SU-DHL-6 (cell line): ENCODE data around the gene TMEM131L.
A peak's percentile ranks its signal among the peaks of the same experiment; 100 is the strongest.

Experiments
- H2AFZ ChIP-seq: fragments of 200-600 bp; sonication (generic); 2 replicates; pipeline ENCODE4 v1.6.1; 2014; ENCODE audit warnings: low read depth, mild to moderate bottlenecking, moderate library complexity, mixed read lengths, antibody characterized with exemption, low read length; ENCODE audit not compliant: severe bottlenecking
- H3F3A ChIP-seq: fragments of 200-600 bp; shearing (Covaris generic); 2 replicates; pipeline ENCODE4 v1.6.0; 2016; ENCODE audit warnings: antibody characterized with exemption, mild to moderate bottlenecking; ENCODE audit not compliant: insufficient read depth
- H3K27ac ChIP-seq: fragments of 200-600 bp; sonication (generic); 2 replicates; pipeline ENCODE4 v1.5.1; 2016; ENCODE audit warnings: low read depth, mild to moderate bottlenecking, low read length, moderate library complexity, mixed read lengths
- H3K27me3 ChIP-seq: fragments of 200-600 bp; sonication (generic), shearing (Covaris generic); 2 replicates; pipeline ENCODE4 v1.6.0; 2014; ENCODE audit warnings: mild to moderate bottlenecking, low read length
- H3K36me3 ChIP-seq: fragments of 200-600 bp; sonication (generic); 2 replicates; pipeline ENCODE4 v1.6.1; 2014; ENCODE audit warnings: mild to moderate bottlenecking, low read length, mixed read lengths
- H3K4me2 ChIP-seq: fragments of 300-600, 200-600 bp; shearing (Covaris generic), sonication (generic); 2 replicates; pipeline ENCODE4 v1.6.0; 2014; ENCODE audit warnings: low read length, low read depth, mild to moderate bottlenecking; ENCODE audit not compliant: poor library complexity, severe bottlenecking
- H3K4me3 ChIP-seq: fragments of 200-600 bp; sonication (generic); 2 replicates; pipeline ENCODE4 v1.5.1; 2014; ENCODE audit warnings: antibody characterized with exemption, low read length, mild to moderate bottlenecking, mixed read lengths; ENCODE audit not compliant: insufficient read depth, poor library complexity, severe bottlenecking
- H3K79me2 ChIP-seq: fragments of 200-600 bp; sonication (generic); 2 replicates; pipeline ENCODE4 v1.6.1; 2014; ENCODE audit warnings: mild to moderate bottlenecking, low read length, moderate library complexity; ENCODE audit not compliant: insufficient read depth
- H3K9ac ChIP-seq: fragments of 200-600 bp; sonication (generic); 2 replicates; pipeline ENCODE4 v1.7.0; 2014; ENCODE audit warnings: mild to moderate bottlenecking, low read length
- H3K9me2 ChIP-seq: fragments of 200-600 bp; sonication (generic); replicated peaks from 2 replicates; pipeline ENCODE4 v1.6.1; 2014; ENCODE audit warnings: low read length; ENCODE audit not compliant: insufficient read depth
- H3K9me3 ChIP-seq: fragments of 200-600 bp; sonication (generic); 2 replicates; pipeline ENCODE4 v1.6.1; 2014; ENCODE audit warnings: low read length, mixed read lengths; ENCODE audit not compliant: insufficient read depth
- H4K20me1 ChIP-seq: fragments of 200-600 bp; sonication (generic); 2 replicates; pipeline ENCODE4 v1.6.1; 2014; ENCODE audit warnings: low read depth, mild to moderate bottlenecking, antibody characterized with exemption, low read length, moderate library complexity, mixed read lengths
- EZH2phosphoT487 ChIP-seq: fragments of 200-600 bp; sonication (generic), shearing (Covaris generic); conservative IDR thresholded peaks from 2 replicates; pipeline ENCODE4 v1.6.1; 2018; ENCODE audit warnings: mild to moderate bottlenecking, antibody characterized with exemption, low read length, moderate library complexity, mixed read lengths
- TF ChIP-seq, protein P1 (sequence below): fragments of 200-600 bp; sonication (generic); IDR thresholded peaks from one replicate; pipeline ENCODE4 v1.5.1; 2017; ENCODE audit warnings: antibody characterized with exemption, mild to moderate bottlenecking, low read length, moderate library complexity; ENCODE audit not compliant: insufficient read depth, poor library complexity, severe bottlenecking

Gene TMEM131L

GRCh38 chr4:153490985-153491483, 24.9 kb downstream of the TMEM131L start:
- peak overlapping the region; percentile 8 for H3K4me2 ChIP-seq
- no peaks in the 10 kb centered on the region for H3K9me3 ChIP-seq
- peaks cover 8% of the 10 kb centered on the region; the same call in 1 of the 2 replicates for H3K36me3 ChIP-seq
- no peak overlapping the region for H2AFZ ChIP-seq
- no peak overlapping the region for H3K4me3 ChIP-seq
- H3F3A ChIP-seq: peaks cover 20% of the 10 kb centered on the region
- no peak overlapping the region for H3K9ac ChIP-seq
- TF ChIP-seq, protein P1, sequence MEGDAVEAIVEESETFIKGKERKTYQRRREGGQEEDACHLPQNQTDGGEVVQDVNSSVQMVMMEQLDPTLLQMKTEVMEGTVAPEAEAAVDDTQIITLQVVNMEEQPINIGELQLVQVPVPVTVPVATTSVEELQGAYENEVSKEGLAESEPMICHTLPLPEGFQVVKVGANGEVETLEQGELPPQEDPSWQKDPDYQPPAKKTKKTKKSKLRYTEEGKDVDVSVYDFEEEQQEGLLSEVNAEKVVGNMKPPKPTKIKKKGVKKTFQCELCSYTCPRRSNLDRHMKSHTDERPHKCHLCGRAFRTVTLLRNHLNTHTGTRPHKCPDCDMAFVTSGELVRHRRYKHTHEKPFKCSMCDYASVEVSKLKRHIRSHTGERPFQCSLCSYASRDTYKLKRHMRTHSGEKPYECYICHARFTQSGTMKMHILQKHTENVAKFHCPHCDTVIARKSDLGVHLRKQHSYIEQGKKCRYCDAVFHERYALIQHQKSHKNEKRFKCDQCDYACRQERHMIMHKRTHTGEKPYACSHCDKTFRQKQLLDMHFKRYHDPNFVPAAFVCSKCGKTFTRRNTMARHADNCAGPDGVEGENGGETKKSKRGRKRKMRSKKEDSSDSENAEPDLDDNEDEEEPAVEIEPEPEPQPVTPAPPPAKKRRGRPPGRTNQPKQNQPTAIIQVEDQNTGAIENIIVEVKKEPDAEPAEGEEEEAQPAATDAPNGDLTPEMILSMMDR: no peak
- TF ChIP-seq EZH2phosphoT487: no peak
- H3K27me3 ChIP-seq: no peaks in the 10 kb centered on the region
- peaks cover 40% of the 10 kb centered on the region for H4K20me1 ChIP-seq
- peaks cover 99% of the 10 kb centered on the region for H3K79me2 ChIP-seq
- H3K27ac ChIP-seq: peak overlapping the region; percentile 8; the same call in 1 of the 2 replicates
- H3K9me2 ChIP-seq: no peaks in the 10 kb centered on the region

DNA sequence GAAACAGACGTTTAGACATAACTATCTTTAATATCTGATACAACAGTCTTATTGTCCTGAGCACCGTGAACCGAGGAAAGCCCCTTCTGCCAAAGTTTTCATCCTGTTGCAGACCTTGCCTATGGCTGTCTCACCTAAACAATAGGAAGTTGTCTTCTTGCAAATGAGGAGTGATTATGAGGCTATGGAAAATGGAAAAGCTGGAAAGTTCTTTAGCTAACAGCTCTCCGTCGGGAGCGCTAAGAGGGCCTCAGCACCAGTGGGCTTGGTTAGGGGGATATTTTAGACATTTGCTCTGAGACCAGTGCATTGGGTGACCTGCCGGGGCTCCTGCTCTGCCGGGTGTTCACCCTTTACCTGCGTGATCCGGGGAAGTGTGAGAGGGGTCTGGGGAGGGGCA, 28.4 kb downstream of the TMEM131L start:
- Histone ChIP-seq H3K79me2 (peaks cover 99% of the 10 kb centered on the region), H3K27ac (peak overlapping the region; percentile 13; the same call in 1 of the 2 replicates), H3K4me3 (no peak overlapping the region), H3K27me3 (no peaks in the 10 kb centered on the region), H3K9me3 (no peaks in the 10 kb centered on the region), H3K4me2 (peak overlapping the region; percentile 4), H4K20me1 (peaks cover 50% of the 10 kb centered on the region), H3K36me3 (peaks cover 14% of the 10 kb centered on the region; the same call in 1 of the 2 replicates), H3K9me2 (no peaks in the 10 kb centered on the region), H3F3A (peaks cover 29% of the 10 kb centered on the region), H2AFZ (no peak overlapping the region), H3K9ac (no peak overlapping the region)
- TF ChIP-seq EZH2phosphoT487: no peak
- TF ChIP-seq, protein P1: no peak

- TF ChIP-seq, protein P1: no peak
- TF ChIP-seq EZH2phosphoT487: no peak
- Histone ChIP-seq H3K79me2 (peaks cover 99% of the 10 kb centered on the region), H2AFZ (no peak overlapping the region), H3K9me3 (no peaks in the 10 kb centered on the region), H3K27me3 (no peaks in the 10 kb centered on the region), H3K4me3 (no peak overlapping the region), H4K20me1 (peaks cover 48% of the 10 kb centered on the region), H3K27ac (peak overlapping the region; percentile 13; the same call in 1 of the 2 replicates), H3K9ac (no peak overlapping the region), H3K4me2 (peak overlapping the region; percentile 46), H3F3A (peaks cover 29% of the 10 kb centered on the region), H3K9me2 (no peaks in the 10 kb centered on the region), H3K36me3 (peaks cover 14% of the 10 kb centered on the region; the same call in 1 of the 2 replicates)
Measured at GRCh38 chr4:153495480-153496193, 29.5 kb downstream of the TMEM131L start.
